Cortex of kidney (tissue), 1 donor: ENCODE data around the gene EIF4G3.
A peak's percentile ranks its signal among the peaks of the same experiment; 100 is the strongest.
"Not testable (repeated sequence)": the region's sequence is repeated elsewhere in the genome, so short reads cannot be mapped to it uniquely, and the experiment has no call there.

Source experiments
- DNase-seq: peaks from one replicate; lab custom pipeline; 2025; lab: John Stamatoyannopoulos, UW

EIF4G3 gene, protein sequence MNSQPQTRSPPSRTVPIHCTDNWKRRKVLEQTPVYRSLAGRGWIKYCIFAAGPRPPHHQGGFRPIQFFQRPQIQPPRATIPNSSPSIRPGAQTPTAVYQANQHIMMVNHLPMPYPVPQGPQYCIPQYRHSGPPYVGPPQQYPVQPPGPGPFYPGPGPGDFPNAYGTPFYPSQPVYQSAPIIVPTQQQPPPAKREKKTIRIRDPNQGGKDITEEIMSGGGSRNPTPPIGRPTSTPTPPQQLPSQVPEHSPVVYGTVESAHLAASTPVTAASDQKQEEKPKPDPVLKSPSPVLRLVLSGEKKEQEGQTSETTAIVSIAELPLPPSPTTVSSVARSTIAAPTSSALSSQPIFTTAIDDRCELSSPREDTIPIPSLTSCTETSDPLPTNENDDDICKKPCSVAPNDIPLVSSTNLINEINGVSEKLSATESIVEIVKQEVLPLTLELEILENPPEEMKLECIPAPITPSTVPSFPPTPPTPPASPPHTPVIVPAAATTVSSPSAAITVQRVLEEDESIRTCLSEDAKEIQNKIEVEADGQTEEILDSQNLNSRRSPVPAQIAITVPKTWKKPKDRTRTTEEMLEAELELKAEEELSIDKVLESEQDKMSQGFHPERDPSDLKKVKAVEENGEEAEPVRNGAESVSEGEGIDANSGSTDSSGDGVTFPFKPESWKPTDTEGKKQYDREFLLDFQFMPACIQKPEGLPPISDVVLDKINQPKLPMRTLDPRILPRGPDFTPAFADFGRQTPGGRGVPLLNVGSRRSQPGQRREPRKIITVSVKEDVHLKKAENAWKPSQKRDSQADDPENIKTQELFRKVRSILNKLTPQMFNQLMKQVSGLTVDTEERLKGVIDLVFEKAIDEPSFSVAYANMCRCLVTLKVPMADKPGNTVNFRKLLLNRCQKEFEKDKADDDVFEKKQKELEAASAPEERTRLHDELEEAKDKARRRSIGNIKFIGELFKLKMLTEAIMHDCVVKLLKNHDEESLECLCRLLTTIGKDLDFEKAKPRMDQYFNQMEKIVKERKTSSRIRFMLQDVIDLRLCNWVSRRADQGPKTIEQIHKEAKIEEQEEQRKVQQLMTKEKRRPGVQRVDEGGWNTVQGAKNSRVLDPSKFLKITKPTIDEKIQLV (N-terminal part only)

DNA sequence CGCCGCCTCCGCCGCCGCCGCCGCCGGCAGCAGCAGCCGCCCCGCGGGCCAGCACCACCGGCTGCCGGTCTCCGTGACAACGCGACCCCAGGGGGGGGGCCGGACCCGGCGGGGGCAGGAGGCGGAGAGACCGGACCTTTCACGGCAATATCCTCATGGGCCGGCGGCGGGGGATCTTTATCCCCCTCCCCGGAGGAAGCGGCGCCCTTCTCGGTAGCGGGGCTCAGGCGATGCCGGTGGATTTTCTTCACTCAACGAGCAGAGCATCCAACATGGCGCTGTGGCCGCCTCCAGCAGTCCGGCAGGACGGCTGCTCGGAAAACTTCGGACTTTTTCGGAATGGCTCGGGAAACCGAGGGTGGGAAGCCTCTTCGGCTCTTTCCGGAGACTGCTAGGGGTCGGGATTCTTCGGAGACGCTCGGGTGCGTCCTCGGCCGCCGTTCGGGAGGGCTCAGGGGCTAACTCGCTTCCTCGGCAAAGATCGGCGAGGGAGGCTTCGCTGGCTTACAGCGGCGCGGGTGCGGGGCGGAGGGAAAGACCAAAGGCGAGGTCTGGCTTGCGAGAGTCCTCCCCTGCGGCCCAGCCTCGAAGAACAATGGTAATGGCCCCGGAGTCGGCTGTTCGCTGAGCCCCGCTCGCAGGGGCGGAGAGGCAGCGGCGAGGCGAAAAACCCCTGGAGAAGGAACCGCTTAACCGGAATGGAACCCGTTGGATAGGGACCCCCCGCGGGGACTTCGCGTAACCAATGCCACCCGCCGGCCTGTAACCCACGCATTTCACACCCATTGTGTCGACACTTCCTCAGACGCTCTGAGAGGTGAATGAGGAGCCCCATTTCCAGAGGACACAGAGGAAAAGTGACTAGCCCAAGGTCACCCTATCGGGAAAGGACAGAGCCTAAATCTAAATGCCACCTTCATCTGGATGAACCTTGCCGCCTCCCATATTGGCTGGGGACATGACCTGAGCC lies at the start of gene EIF4G3:
Gene EIF4G3 (minus strand): TSS at position 312 of the 970 bp plus-strand sequence. CDS start 174,155 bp downstream, outside the sequence.
- peak; percentile 60 for DNase-seq

DNA sequence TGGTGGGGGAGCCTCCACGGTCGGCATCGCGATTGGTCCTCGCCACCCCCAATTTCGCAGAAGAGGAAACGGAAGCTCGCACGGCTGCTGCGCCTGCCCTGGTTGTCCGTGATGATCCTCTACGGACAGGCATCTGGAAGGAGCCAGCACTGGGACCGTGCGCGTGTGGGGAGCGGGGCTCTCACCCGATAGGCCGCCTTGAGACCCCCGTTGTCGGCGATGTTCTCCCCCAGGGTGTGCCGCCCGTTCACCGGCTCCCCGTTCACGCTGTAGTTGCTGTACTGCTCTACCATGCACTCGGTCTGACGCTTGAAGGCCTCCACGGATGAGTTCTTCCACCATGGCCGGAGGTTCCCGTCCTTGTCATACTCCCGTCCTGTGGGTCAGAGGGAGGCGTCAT lies 48.4 kb upstream of the EIF4G3 start:
- DNase-seq, result no peak

DNA sequence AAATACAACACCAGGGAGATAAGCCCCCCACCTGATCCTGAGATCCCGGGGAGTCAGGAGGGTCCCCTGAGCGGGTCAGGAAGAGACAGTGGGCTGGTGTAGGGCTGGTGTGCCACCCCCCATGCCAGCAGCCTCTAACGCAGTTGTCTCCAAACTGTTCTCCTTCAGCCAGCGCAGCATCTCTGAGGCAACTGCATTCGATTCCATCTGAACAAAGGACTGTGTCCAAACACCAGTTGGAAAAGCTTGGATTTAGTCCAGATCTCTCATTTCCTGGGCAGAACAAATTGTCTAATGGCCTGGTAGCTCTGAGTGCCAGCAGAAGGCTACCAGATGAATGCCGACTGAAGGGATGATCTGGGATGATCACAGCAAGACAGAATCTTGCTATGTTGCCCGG lies 44.1 kb upstream of the EIF4G3 start:
- no peak for DNase-seq

DNA sequence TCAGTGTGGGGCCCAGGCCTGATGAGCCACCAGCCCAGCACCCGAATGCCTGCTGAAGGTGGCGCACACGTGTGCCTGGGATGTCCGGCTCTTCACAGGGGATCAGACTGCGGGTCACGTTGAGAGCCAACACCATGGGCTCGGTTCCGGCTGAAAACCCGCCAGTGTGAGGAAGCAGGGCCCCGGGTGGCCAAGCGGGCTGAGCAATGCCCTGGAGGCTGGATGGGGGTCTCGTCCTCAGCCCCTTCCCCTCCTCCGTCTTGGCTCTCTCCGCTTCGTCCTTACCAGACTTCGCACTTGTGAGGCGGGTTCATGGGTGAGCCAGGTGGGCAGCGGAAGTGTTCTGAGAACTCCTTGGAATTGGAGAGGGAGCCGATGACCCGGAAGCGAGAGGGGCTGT lies 43.0 kb upstream of the EIF4G3 start:
- no peak for DNase-seq

DNA sequence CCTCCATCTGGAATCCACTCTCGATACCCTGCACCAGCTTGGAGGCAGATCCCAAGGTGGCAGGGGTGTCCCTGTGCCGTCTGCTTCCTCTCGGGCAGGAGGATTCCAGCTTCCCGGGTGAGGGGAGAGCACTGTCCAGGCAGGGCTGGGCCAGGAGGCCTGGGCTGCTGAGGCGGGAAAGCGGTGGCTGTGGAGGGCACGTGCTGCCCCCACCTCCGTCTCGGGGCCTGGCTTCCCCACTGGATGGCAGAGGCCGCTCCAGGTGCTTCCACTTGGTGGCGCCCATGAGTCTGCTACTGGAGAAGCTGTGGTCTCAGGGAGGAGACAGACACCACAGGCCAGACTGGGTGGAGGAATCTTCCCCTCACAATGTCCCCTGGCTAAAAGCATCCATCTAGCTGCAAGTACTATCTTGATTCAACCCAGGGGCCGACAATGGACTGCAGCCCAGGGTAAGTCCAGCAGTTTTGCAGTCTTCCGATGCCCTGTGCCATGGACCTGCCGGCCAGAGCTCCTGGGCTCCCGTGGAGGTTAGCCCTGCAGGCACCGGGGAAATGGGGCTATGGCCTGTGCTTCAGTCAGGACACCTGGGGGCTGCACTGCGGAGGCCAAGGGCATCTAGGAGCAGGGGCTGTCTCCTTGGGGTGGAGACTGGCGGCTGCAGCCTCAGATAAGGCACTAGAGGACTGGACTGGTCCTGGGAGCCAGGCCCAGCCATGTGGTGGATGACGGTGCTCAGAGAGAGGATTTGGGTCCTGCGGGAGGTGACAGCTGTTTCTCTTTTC lies 41.3 kb upstream of the EIF4G3 start:
- DNase-seq, result no peak

DNA sequence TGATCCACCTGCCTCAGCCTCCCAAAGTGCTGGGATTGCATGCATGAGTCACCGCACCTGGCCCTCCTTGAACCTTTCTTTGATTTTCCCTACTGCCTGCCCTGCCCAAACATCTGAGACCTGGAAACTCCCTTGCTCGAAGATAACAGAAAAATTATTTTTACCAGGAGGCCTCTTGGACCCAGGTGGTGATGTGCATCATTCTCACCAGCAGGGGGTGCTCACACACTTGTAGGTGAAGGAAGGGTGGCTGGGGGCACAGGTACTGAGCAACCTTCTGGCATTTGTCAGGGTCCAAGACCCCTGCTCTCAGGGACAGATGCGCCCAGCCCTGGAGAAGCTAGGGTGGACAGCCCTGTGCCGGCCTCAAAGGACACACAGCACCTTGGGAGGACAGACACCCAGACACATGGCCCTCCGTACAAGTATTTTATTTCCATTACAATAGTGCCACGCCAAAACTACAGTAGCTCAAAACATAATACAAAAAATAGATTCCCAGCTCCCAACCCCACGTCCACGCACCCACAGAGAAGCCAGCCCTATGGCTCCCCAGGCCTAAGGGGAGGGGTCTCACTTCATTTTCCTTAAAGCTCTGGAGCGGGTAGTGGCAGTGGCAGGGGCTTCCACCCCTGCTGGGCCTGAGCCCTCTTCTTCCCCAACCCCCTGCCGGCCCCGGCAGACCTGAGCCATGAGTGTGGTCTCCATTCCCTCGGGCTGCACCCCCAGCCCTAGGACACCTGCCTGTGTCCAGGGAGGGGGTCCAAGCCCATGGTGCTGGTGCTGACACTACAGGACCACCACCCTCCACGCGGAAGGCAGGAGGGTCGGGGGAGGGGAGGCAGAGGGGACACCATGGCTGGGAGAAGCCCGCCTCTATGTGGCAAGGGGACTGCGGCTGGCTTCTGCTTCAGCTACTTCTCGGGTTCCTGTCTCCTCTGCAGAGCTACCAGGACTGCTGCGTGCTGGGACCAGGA lies 40.4 kb upstream of the EIF4G3 start:
- no peak for DNase-seq

DNA sequence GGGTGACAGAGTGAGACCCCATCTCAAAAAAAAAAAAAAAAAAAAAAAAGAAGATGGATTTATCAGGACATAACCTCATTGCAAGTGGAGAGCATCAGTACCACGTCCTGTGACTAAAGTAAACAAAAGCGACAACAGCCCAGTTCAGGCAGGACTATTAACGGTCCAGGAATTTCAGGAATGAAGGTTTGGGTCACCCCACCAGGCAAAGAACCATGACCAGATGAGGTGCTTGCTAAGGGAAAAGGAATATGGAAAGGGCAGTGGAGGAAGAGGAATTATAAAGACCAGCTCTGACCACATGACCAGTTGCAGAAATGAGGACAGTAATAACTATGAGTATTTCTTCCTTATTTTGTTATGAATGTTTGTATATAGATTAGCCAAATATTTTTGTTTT lies 35.4 kb upstream of the EIF4G3 start:
- DNase-seq, result no peak

DNA sequence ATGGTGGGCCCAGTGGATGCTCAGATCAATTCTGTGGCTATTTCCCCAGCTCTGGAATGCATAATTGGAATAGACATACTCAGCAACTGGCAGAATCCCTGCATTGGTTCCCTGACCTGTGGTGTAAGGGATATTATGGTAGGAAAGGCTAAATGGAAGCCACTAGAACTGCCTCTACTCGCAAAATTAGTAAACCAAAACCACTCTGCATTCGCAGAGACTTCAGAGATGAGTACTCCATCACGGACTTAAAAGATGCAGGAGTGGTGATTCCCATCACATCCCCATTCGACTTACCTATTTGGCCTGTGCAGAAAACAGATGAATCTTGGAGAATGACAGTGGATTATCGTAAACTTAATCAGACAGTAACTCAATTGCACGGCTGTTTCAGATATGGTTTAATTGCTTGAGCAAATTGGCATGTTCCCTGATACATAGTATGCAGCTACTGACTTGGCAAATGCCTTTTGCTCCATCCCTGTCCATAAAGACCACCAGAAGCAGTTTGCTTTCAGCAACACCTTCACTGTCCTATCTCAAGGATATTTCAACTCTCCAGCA lies 31.5 kb upstream of the EIF4G3 start:
- DNase-seq, result not testable (repeated sequence)

DNA sequence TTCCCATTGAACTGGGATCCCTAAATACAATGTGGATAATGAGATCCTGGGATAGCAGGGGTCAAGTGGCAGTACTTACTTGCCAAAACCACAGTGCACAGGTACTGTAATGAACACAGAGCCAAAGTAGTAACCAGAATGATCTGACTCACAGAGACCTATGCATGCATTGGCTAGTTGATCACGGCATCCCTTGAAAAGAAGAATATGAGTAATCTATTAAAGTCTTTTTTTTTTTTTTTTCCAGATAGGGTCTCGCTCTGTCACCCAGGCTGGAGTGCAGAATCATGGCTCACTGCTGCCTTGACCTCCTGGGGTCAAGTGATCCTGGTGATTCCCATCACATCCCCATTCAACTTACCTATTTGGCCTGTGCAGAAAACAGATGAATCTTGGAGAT lies 29.4 kb upstream of the EIF4G3 start:
- DNase-seq, result no peak

DNA sequence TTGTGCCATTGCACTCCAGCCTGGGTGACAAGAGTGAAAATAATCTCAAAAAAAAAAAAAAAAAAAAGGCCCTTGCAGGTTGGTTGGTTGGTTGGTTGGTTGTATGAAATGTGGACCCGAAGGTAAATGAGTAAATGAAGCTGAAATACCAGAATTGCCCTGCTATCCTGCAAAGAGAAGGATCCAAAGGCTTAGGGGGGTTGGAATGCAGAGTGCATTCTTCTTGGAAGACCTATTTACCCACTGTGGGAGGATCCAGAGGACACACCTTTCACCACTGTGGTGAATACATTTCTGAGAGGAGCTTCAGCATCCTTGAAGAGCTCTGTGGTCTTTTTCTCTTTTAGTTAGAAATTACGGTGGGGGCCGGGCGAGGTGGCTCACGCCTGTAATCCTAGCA lies 28.7 kb upstream of the EIF4G3 start:
- no peak for DNase-seq

DNA sequence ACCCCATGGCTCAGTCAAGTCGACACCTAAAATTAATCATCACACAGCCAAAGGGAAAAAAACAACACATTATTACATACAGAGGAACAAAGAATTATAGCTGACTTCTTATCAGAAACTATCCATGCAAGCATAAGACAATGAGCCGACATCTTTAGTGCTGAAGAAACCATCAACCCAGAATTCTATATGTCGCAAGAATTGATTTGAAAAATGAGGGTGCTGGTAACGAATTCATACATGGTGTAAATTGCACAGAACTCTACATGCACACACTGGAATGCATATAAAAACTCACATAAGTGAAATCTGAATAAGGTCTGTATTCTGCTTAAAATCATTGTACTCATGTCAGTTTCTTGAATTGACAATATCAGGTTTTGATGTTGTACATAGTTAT lies 25.0 kb upstream of the EIF4G3 start:
- no peak for DNase-seq

DNA sequence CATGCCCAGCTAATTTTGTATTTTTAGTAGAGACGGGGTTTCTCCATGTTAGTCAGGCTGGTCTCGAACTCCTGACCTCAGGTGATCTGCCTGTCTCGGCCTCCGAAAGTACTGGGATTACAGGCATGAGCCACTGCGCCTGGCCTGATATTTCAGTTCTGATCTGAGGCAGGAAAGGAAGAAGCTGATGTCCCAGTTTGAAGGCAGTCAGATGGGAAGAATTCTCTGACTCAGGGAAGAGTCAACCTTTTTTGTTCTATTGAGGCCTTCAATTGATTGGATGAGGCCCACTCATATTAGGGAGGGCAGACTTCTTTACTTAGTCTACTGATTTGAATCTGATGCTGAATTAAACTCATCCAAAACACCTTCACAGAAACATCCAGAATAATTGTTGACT lies 24.5 kb upstream of the EIF4G3 start:
- DNase-seq, result not testable (repeated sequence)

DNA sequence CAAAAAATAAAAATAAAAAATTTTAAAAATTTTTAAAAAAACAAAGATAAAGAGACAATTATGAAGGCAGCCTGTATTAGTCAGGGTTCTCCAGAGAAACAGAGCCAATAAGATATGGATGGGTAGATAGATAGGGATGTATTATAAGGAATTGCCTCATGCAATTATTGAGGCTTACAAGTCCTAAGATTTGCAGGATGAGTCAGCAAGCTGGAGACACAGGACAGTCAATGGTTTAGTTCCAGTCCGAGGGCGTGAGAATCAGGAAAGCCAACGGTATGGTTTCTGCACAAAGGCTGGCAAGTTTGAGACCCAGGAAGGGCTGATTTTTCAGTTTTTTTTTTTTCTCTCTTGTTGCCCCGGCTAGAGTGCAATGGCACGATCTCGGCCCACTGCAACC lies 24.1 kb upstream of the EIF4G3 start:
- no peak for DNase-seq

DNA sequence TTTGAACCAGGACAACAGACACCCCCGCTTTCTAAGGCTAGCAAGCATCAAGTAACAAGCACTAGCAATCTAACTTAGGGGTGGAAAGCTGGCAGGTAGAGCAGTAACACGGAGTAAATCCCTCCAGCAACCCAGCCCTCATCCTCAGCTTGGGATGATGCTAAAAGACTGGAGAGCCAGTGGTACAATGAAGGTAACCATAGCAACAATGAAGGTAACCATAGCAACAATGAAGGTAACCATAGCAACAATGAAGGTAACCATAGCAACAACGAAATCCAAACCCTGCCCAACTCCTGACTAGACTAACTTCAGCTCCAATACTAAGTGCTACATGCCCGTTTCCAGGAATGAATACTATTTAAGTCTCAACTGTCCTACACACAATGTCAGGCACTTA lies 22.2 kb upstream of the EIF4G3 start:
- DNase-seq, result no peak

DNA sequence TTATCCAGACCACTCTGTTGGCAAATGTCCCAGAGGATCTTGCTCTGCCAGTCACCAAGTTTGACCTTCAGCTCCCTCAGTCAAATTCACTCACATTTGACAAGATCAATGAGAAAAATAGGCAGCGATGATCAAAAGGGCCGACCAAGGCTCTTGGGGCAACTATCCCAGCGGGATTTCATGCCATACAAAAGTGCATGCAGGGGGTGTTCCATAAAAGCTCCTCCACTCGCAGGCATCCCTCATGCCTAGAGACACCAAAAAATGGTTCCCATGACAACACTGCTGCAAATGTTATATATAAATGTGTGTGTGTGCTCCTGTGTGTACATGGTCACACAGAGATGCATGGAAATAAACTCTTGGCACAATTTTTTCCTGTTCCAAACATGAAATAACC lies 16.2 kb upstream of the EIF4G3 start:
- DNase-seq, result no peak

DNA sequence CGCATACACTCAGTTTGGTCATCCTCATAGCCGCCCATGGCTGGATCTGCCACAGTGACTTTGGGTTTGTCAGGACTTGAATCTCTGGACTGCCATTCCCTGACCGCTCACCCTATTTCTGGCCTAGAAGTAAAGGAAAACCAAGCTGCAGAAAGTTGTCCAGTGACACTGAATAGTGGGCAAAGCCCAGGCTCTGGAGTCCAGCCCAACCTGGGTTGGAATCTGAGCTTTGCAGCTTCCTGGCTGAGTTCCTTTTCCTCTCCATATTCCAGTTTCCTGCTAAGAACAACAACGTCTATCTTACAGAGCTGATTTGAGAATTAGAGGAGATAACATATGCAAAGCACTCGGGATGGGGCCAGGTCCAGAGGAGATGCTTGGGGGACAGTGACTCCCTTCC lies 15.6 kb upstream of the EIF4G3 start:
- no peak for DNase-seq

DNA sequence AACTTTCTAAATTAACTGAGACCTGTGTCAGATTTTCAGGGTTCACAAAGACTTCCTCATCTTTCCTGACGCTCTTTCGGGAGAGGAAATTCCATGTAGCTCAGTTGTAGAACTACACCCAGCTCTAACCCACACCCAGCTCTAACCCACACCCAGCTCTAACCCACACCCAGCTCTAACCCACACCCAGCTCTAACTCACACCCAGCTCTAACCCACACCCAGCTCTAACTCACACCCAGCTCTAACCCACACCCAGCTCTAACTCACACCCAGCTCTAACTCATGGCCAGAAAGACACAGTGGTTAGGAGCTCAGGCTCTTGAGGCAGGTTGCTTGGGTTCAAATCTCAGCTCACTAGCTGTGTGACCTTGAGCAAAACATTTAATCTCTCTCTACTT lies 14.1 kb upstream of the EIF4G3 start:
- not testable (repeated sequence) for DNase-seq

DNA sequence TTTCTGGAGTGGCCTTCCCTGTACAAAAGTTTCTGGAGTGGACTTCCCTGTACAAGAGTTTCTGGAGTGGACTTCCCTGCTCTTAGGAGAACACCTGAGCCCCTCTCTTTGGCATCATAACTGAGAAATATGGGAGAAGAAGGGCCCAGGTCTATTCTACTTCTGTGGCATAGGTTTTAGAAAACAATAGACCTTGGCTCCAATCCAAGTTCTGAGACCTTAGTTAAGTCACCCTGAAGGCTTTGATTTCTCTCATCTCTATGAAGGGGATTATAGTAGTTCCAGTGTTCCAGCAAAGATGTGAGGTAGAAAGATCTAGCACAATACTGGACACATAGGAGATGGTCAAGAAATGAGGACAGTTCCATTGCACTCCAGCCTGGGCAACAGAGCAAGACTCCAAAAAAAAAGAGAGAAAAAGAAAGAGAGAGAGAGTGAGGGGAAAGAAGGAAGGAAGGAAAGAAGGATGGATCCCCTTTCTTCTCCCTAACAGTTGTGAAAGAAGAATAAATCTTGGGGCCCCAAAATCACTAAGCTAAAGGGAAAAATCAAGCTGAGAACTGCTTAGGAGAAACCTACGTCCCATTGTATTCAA lies 13.3 kb upstream of the EIF4G3 start:
- no peak for DNase-seq

DNA sequence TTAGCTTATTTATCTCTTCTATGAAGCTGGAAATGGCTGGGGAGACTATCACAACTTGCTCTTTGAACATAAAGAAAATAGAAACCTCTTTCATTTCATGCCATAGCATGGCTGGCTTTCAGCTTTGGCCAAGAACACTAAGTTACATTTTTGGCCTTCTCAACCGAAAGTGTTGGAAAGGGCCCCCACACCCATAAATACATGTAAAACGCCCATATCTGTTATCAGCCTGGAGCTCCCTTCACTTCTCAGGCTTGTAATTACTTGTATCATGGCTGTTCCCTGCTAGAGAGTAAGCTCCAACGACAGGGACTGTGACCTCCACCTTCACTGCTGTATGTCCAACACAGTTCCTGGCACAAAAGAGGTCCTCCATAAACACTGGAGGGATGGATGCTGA lies 12.7 kb upstream of the EIF4G3 start:
- no peak for DNase-seq
